GM12872 (cell line): ENCODE measurements around the gene MYO9B.

Experiments
- TF ChIP-seq, protein P1 (sequence below): IDR thresholded peaks from 3 replicates; pipeline ENCODE4 v1.5.1; 2011; ENCODE audit warnings: low read depth, mild to moderate bottlenecking, low read length, moderate library complexity; ENCODE audit not compliant: insufficient read depth

The MYO9B gene

DNA sequence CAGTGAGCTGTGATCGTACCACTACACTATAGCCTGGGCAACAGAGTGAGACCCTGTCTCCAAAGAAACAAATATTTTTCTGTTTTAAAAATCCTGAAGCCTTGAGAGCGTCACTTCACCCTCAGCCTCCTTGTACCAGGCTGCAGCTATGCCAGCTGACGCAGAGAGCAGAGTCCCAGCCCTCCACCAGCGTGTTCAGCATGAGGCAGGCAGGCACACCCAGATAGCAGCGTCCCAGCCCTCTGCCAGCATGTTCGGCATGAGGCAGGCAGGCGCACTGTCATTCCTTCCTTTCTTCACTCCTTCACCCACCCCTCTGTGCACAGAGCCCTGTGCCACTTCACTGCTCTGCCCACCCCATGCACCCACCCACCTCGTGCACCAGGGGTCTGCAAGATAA is 96.3 kb downstream of the MYO9B start:
- TF ChIP-seq, protein P1, sequence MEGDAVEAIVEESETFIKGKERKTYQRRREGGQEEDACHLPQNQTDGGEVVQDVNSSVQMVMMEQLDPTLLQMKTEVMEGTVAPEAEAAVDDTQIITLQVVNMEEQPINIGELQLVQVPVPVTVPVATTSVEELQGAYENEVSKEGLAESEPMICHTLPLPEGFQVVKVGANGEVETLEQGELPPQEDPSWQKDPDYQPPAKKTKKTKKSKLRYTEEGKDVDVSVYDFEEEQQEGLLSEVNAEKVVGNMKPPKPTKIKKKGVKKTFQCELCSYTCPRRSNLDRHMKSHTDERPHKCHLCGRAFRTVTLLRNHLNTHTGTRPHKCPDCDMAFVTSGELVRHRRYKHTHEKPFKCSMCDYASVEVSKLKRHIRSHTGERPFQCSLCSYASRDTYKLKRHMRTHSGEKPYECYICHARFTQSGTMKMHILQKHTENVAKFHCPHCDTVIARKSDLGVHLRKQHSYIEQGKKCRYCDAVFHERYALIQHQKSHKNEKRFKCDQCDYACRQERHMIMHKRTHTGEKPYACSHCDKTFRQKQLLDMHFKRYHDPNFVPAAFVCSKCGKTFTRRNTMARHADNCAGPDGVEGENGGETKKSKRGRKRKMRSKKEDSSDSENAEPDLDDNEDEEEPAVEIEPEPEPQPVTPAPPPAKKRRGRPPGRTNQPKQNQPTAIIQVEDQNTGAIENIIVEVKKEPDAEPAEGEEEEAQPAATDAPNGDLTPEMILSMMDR = no peak

DNA sequence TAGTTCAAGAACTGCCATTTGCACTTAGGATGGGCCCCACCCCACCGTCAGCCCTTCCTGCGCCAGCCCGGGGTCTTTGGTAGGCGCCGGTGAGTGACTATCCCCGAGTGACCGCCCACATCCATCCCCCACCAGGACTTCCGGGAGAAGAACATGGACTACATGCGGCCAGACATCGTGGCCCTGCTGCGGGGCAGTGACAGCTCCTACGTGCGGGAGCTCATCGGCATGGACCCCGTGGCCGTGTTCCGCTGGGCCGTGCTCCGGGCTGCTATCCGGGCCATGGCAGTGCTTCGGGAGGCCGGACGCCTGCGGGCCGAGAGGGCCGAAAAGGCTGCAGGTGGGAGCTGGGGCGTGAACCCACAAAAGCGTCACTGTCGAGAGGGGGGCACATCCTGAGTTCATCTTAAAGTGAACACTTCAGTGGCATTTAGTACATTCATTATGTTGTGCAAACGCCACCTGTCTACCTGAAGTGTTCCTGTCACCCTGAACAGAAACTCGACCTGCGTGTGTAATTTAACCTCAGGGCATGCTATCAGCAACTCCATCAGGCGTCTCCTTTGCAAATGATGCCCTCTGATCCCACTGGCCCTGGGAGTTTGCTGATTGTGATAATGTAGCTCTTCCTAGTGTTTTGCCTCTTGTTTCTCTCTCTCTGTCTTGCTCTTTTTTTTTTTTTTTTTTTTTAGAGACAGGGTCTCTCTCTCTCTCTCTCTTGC is 97.2 kb downstream of the MYO9B start:
- TF ChIP-seq, protein P1 = no peak

DNA sequence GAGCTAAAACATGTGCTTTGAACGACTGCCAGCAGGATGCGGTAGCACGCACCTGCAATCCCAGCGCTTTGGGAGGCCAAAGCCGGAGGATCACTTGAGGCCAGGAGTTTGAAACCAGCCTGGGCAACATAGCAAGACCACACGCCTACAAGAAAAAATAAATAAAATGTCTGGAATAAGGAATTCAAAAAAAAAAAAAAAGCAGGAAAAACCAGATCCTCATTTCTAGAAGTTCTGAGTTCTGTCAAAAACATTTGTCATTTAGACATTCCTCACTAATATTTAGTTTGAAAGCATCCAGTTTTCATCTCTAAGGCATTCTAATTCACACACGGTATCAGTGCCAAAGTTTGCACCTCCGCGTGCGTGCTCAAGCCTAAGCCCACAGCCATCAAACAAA is 102.7 kb downstream of the MYO9B start:
- TF ChIP-seq, protein P1 = no peak

DNA sequence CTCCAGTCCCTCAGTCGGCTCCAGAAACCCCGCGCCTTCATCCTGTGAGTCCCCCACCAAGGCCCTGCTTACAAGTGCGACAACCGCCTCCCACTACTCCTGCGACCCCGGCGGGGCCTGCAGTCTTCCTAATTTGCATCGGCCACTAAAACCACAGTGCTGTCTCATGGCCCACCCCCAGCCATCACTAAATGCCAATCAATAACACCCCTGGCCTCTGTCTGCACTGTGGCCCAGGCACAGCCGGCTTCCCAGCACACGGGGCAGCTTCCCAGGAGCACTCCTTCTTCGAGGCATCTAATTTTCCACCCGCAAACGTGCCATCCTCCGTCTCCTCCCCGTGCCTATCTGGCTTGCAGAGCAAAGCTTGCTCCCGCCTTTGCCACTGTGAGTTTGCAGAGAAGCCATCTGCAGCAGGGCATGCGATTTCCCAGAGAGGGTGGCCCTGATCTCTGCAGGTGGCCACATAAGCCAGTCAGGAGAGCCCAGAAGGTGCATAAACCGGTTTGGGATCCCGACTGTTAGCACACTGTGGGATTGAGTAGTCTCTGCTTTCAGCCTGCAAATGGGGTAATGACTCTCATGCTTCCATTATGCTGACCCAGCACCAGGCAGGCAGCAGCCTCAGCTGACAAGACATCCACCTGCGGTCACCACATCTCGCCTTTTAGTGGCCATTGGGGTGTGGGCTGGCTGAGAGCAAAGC is 105.6 kb downstream of the MYO9B start:
- TF ChIP-seq, protein P1 = no peak

DNA sequence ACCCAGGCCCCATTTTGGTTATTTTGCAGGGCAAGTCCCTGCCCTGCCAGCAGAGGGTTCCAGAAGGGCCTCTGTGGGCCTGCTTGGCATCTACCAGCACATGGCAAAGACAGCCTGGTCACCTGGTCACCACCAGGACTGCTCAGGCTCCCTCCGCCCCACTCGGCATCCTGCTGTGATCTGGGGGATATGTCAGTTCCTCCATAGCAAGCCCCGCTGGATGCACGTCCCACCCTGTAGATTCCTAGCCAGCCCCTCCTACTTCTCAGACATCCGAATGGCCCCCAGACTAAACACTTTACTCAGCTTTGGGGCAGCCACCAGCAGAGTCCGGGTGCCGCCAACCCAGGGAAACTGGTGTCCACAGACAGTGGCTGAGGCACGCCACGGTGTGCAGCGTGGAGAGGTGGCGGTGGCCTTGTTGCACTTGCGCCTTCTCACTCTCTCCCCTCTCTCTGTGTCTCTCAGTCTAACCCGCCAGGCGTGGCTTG is 107.7 kb downstream of the MYO9B start:
- TF ChIP-seq, protein P1 = peak; percentile 50

DNA sequence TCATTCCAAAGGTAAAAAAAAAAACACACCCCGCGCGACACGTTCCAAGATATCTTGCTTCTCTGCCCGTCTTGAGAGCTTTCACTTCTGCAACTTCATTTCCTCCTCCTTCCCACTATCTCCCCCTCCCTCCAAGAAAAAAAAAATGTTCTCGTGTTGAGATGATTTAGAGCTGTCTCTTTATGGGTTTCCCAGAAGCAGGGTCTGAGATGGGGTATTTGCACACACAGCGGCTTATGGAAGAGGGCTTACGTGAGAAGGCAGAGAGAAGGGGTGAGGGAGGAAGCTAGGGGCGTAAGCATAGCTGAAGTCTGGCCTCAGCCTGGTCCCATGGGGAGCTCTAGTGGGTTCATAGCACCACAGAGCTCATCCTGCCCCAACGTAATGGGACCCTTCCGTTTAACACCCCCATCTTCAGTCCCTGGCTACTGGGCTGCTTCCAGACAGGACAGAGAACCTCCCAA is 108.3 kb downstream of the MYO9B start:
- TF ChIP-seq, protein P1 = no peak

DNA sequence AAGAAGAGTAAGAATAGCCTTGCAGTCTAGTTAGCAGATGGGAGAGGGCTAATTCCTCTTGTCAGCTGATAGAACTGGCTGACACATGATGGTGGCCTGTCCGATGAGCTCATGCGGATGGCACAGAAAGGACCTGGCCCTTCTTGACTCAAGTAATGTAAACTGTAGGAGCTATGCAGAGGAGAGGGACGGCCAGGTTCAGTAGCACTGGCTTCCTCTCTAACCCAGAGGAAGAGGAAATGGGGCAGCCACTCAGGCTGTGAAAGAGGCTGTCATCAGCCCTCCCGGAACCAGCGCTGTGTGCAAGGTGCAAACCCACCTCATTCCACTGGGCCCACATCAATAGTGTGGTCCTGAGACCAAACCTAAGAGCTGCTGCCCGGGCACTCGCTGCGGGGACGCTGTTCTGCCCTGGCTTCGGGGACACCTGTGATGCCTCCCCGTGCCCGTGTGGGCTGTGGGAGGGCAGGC is 108.8 kb downstream of the MYO9B start:
- TF ChIP-seq, protein P1 = no peak
